Activated CD4-positive, alpha-beta memory T cell treated with anti-CD3 and anti-CD28 coated beads, Interleukin-2, amount 10 ng/mL, durations not matched to agents 7 days and 5 days (primary cell): ENCODE data around the gene VAT1. TPM values are rescaled to one million over a fixed set of nuclear protein-coding genes. Genes with fewer than 3 reads are reported as not detected.

ENCODE experiments used
- CTCF ChIA-PET: fragments of 350-600 bp; sonication (Branson Sonifier 250); formaldehyde crosslinking; loops from one replicate; lab custom pipeline; 2021; ENCODE audit warnings: antibody characterized with exemption, inconsistent platforms; lab: Charles Lee
- POLR2A ChIA-PET: fragments of 350-600 bp; sonication (Branson Sonifier 250); formaldehyde crosslinking; loops from one replicate; lab custom pipeline; 2021; ENCODE audit warnings: antibody characterized with exemption; lab: Charles Lee
- DNase-seq: peaks from one replicate; pipeline ENCODE4 v3.0.0-alpha.2; 2020
- H3K27ac Mint-ChIP-seq: one replicate; pipeline ENCODE4 v1.8.0; 2021; ENCODE audit warnings: mild to moderate bottlenecking, mixed read lengths
- H3K27me3 Mint-ChIP-seq: one replicate; pipeline ENCODE4 v1.8.0; 2021; ENCODE audit warnings: mixed read lengths
- H3K36me3 Mint-ChIP-seq: one replicate; pipeline ENCODE4 v1.8.0; 2021; ENCODE audit warnings: low read depth, mixed read lengths
- H3K4me1 Mint-ChIP-seq: one replicate; pipeline ENCODE4 v1.8.0; 2021; ENCODE audit warnings: mixed read lengths
- H3K4me3 Mint-ChIP-seq: one replicate; pipeline ENCODE4 v1.8.0; 2021; ENCODE audit warnings: mild to moderate bottlenecking, mixed read lengths
- H3K9me3 Mint-ChIP-seq: one replicate; pipeline ENCODE4 v1.8.0; 2021; ENCODE audit warnings: mixed read lengths
- total RNA-seq, 2 experiments: library from RNA; stranded (reverse); gene quantifications; one replicate each; pipeline ENCODE4 v1.2.3, GENCODE V29; 2021

VAT1 gene
- total RNA-seq, 2 experiments from 2014 or later, result 15.0 to 16.6 TPM

- no peaks in the 10 kb centered on the region for H3K9me3 Mint-ChIP-seq
- POLR2A ChIA-PET, result interaction anchor here (0.6 to 2.8 kb wide), 9 partner anchors 10 to 336 kb away, joined by 3 to 22 read pairs (median 4); partner anchors contain the start of genes IFI35, RPL27 and VPS25
- H3K27ac Mint-ChIP-seq, result peak within 1 kb of the TSS; percentile 4
- peaks cover 19% of the 10 kb centered on the region for H3K27me3 Mint-ChIP-seq
- H3K36me3 Mint-ChIP-seq, result no peaks in the 10 kb centered on the region
- DNase-seq, result peak; percentile 76
- peak within 1 kb of the TSS; percentile 66 for H3K4me3 Mint-ChIP-seq
- peaks cover 24% of the 10 kb centered on the region for H3K4me1 Mint-ChIP-seq
- CTCF ChIA-PET, result interaction anchor here (0.7 to 1.2 kb wide), 7 partner anchors 16 to 285 kb away, joined by 3 to 5 read pairs (median 3); partner anchors contain the start of gene RPL27
These were observed 2.5 kb upstream of the VAT1 start, which contains the start of gene RND2 for GRCh38 chr17:43024407-43025289. TSS of gene RND2 (plus strand) at chr17:43025231. CDS start at chr17:43025348, 117 bp downstream.

GRCh38 chr17:43020789-43021740, 1.1 kb downstream of the VAT1 start:
- Mint-ChIP-seq H3K9me3 (no peaks in the 10 kb centered on the region), H3K27ac (no peak overlapping the region), H3K4me3 (peak overlapping the region; percentile 77), H3K4me1 (peaks cover 40% of the 10 kb centered on the region), H3K27me3 (peaks cover 16% of the 10 kb centered on the region), H3K36me3 (peaks cover 1% of the 10 kb centered on the region)
- ChIA-PET CTCF (interaction anchor here (1.7 kb wide), 1 partner anchor 14 kb away, joined by 3 read pairs; the partner anchor contains the start of gene IFI35), POLR2A (interaction anchor here (1.0 to 3.0 kb wide), 5 partner anchors 15 to 295 kb away, joined by 3 to 22 read pairs (median 3); partner anchors contain the start of genes IFI35 and RPL27)
- no peak for DNase-seq

GRCh38 chr17:43020030-43020621, 2.1 kb downstream of the VAT1 start:
- CTCF ChIA-PET, result interaction anchor here (1.7 kb wide), 1 partner anchor 13 kb away, joined by 3 read pairs; the partner anchor contains the start of gene IFI35
- Mint-ChIP-seq H3K9me3 (no peaks in the 10 kb centered on the region), H3K27me3 (peaks cover 12% of the 10 kb centered on the region), H3K36me3 (peaks cover 9% of the 10 kb centered on the region), H3K4me3 (no peak overlapping the region), H3K27ac (no peak overlapping the region), H3K4me1 (peaks cover 37% of the 10 kb centered on the region)
- POLR2A ChIA-PET, result interaction anchor here (1.1 to 3.0 kb wide), 2 partner anchors 18 to 21 kb away, joined by 3 to 22 read pairs; partner anchors contain the start of gene RPL27
- no peak for DNase-seq

- POLR2A ChIA-PET, result interaction anchor here (1.0 to 2.5 kb wide), 2 partner anchors 12 to 20 kb away, joined by 3 to 14 read pairs; partner anchors contain the start of gene IFI35
- H3K27ac Mint-ChIP-seq, result no peak overlapping the region
These were observed 2.8 kb downstream of the VAT1 start for GRCh38 chr17:43019418-43019817.

GRCh38 chr17:43018932-43019331, 3.3 kb downstream of the VAT1 start:
- Mint-ChIP-seq H3K9me3 (no peaks in the 10 kb centered on the region), H3K27ac (no peak overlapping the region), H3K27me3 (peaks cover 4% of the 10 kb centered on the region), H3K4me3 (no peak overlapping the region), H3K4me1 (peaks cover 27% of the 10 kb centered on the region), H3K36me3 (peaks cover 19% of the 10 kb centered on the region)
- ChIA-PET POLR2A (interaction anchor here (1.0 to 2.5 kb wide), 2 partner anchors 12 to 20 kb away, joined by 3 to 14 read pairs; partner anchors contain the start of gene IFI35), CTCF (interaction anchor here (1.1 kb wide), 1 partner anchor 12 kb away, joined by 6 read pairs; no protein-coding TSS in a partner anchor)
- no peak for DNase-seq

More at GRCh38 chr17:43019418-43019817, 2.8 kb downstream of the VAT1 start:
- peaks cover 32% of the 10 kb centered on the region for H3K4me1 Mint-ChIP-seq
- peaks cover 15% of the 10 kb centered on the region for H3K36me3 Mint-ChIP-seq
- H3K9me3 Mint-ChIP-seq, result no peaks in the 10 kb centered on the region
- CTCF ChIA-PET, result interaction anchor here (1.1 kb wide), 1 partner anchor 12 kb away, joined by 6 read pairs; no protein-coding TSS in a partner anchor
- no peak overlapping the region for H3K4me3 Mint-ChIP-seq
- H3K27me3 Mint-ChIP-seq, result peaks cover 7% of the 10 kb centered on the region
- no peak for DNase-seq

- DNase-seq, result peak; percentile 35
- H3K27me3 Mint-ChIP-seq, result peaks cover 4% of the 10 kb centered on the region
- H3K9me3 Mint-ChIP-seq, result no peaks in the 10 kb centered on the region
- H3K36me3 Mint-ChIP-seq, result peaks cover 25% of the 10 kb centered on the region
- CTCF ChIA-PET, result interaction anchor here (1.0 to 1.1 kb wide), 2 partner anchors 11 to 89 kb away, joined by 3 to 6 read pairs; no protein-coding TSS in a partner anchor
- no peak overlapping the region for H3K4me3 Mint-ChIP-seq
- H3K4me1 Mint-ChIP-seq, result peaks cover 26% of the 10 kb centered on the region
- POLR2A ChIA-PET, result interaction anchor here (0.5 to 2.5 kb wide), 4 partner anchors 9 to 20 kb away, joined by 3 to 14 read pairs (median 5); partner anchors contain the start of genes IFI35 and RPL27
- no peak overlapping the region for H3K27ac Mint-ChIP-seq
These were observed 4.0 kb downstream of the VAT1 start for GRCh38 chr17:43018008-43018853.

- CTCF ChIA-PET, result no interaction called here
- peaks cover 29% of the 10 kb centered on the region for H3K4me1 Mint-ChIP-seq
- H3K9me3 Mint-ChIP-seq, result no peaks in the 10 kb centered on the region
- DNase-seq, result no peak
- POLR2A ChIA-PET, result interaction anchor here (2.1 kb wide), 1 partner anchor 9 kb away, joined by 5 read pairs; the partner anchor contains the start of gene IFI35
- H3K36me3 Mint-ChIP-seq, result peaks cover 39% of the 10 kb centered on the region
- peaks cover 3% of the 10 kb centered on the region for H3K27me3 Mint-ChIP-seq
- no peak overlapping the region for H3K27ac Mint-ChIP-seq
- no peak overlapping the region for H3K4me3 Mint-ChIP-seq
These were observed 6.0 kb downstream of the VAT1 start for GRCh38 chr17:43016216-43016615.

- Mint-ChIP-seq H3K4me1 (peaks cover 30% of the 10 kb centered on the region), H3K36me3 (peaks cover 42% of the 10 kb centered on the region), H3K9me3 (no peaks in the 10 kb centered on the region), H3K27ac (no peak overlapping the region), H3K27me3 (peaks cover 3% of the 10 kb centered on the region), H3K4me3 (no peak overlapping the region)
- no peak for DNase-seq
- CTCF ChIA-PET, result interaction anchor here (0.6 kb wide), 1 partner anchor 17 kb away, joined by 3 read pairs; the partner anchor contains the start of gene RPL27
- POLR2A ChIA-PET, result interaction anchor here (1.6 to 2.1 kb wide), 2 partner anchors 9 to 18 kb away, joined by 4 to 5 read pairs; partner anchors contain the start of gene IFI35
These were observed 6.6 kb downstream of the VAT1 start for GRCh38 chr17:43015579-43015978.

- Mint-ChIP-seq H3K4me1 (peaks cover 36% of the 10 kb centered on the region), H3K27ac (no peak overlapping the region), H3K36me3 (peaks cover 47% of the 10 kb centered on the region), H3K27me3 (peaks cover 3% of the 10 kb centered on the region), H3K9me3 (no peaks in the 10 kb centered on the region), H3K4me3 (no peak overlapping the region)
- ChIA-PET CTCF (interaction anchor here (0.6 kb wide), 1 partner anchor 17 kb away, joined by 3 read pairs; the partner anchor contains the start of gene RPL27), POLR2A (interaction anchor here (0.7 to 2.1 kb wide), 4 partner anchors 8 to 346 kb away, joined by 3 to 5 read pairs (median 4); partner anchors contain the start of gene IFI35)
- no peak for DNase-seq
These were observed 7.3 kb downstream of the VAT1 start for GRCh38 chr17:43014649-43015542.
